Measurements from ENCODE around the gene C7orf25. TPM values are rescaled to one million over a fixed set of nuclear protein-coding genes. Genes with fewer than 3 reads are reported as not detected.

Gene C7orf25
- total RNA-seq, 1 experiment from 2014 or later = 5.5 TPM

- peak; percentile 66; the same call in 1 of the 2 replicates for TF ChIP-seq HMGXB4 (CRISPR knock-in tag; IDR thresholded peaks at IDR 0.05)
- 0 out of 2 replicates have a peak, but pooled peaks have one; percentile 85 for TF ChIP-seq SMAD3 (CRISPR knock-in tag; IDR thresholded peaks at IDR 0.05; ENCODE audit: borderline replicate concordance)
- TF ChIP-seq ZNF317 (CRISPR knock-in tag; IDR thresholded peaks at IDR 0.05; ENCODE audit: borderline replicate concordance, low read depth) = no peak
- 0 out of 2 replicates have a peak, but pooled peaks have one; percentile 17 for TF ChIP-seq NFE2L1 (CRISPR knock-in tag; IDR thresholded peaks at IDR 0.05)
- TF ChIP-seq JUN (CRISPR knock-in tag; IDR thresholded peaks at IDR 0.05) = 0 out of 2 replicates have a peak, but pooled peaks have one; percentile 32
- no peak for TF ChIP-seq SOX15 (CRISPR knock-in tag; IDR thresholded peaks at IDR 0.05)
- peak; percentile 91; the same call in 1 of the 2 replicates for TF ChIP-seq ZBTB21 (CRISPR knock-in tag; IDR thresholded peaks at IDR 0.05; ENCODE audit: borderline replicate concordance)
- TF ChIP-seq, protein P1, sequence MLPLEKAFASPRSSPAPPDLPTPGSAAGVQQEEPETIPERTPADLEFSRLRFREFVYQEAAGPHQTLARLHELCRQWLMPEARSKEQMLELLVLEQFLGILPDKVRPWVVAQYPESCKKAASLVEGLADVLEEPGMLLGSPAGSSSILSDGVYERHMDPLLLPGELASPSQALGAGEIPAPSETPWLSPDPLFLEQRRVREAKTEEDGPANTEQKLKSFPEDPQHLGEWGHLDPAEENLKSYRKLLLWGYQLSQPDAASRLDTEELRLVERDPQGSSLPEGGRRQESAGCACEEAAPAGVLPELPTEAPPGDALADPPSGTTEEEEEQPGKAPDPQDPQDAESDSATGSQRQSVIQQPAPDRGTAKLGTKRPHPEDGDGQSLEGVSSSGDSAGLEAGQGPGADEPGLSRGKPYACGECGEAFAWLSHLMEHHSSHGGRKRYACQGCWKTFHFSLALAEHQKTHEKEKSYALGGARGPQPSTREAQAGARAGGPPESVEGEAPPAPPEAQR (CRISPR knock-in tag; IDR thresholded peaks at IDR 0.05) = no peak
- peak; percentile 68; the same call in 1 of the 2 replicates for TF ChIP-seq MYBL2 (CRISPR knock-in tag; IDR thresholded peaks at IDR 0.05)
- TF ChIP-seq AR (CRISPR knock-in tag; IDR thresholded peaks at IDR 0.05) = no peak
- no peak for TF ChIP-seq ZNF121 (CRISPR knock-in tag; IDR thresholded peaks at IDR 0.05)
- TF ChIP-seq NR3C1 (CRISPR knock-in tag; conservative IDR thresholded peaks at IDR 0.05; ENCODE audit: low read depth) = peak; percentile 85
- no peak for TF ChIP-seq NR2C2 (CRISPR knock-in tag; IDR thresholded peaks at IDR 0.05)
- TF ChIP-seq ZNF263 (CRISPR knock-in tag; IDR thresholded peaks at IDR 0.05; ENCODE audit: low read depth) = peak; percentile 58; the same call in 1 of the 2 replicates
- TF ChIP-seq, protein P2, sequence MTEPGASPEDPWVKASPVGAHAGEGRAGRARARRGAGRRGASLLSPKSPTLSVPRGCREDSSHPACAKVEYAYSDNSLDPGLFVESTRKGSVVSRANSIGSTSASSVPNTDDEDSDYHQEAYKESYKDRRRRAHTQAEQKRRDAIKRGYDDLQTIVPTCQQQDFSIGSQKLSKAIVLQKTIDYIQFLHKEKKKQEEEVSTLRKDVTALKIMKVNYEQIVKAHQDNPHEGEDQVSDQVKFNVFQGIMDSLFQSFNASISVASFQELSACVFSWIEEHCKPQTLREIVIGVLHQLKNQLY (CRISPR knock-in tag; IDR thresholded peaks at IDR 0.05) = no peak; the same call in 1 of the 2 replicates
- TF ChIP-seq NFATC4 (CRISPR knock-in tag; IDR thresholded peaks at IDR 0.05) = peak; percentile 60; the same call in 1 of the 2 replicates
- TF ChIP-seq OVOL2 (CRISPR knock-in tag; IDR thresholded peaks at IDR 0.05; ENCODE audit: borderline replicate concordance) = no peak
- 0 out of 2 replicates have a peak, but pooled peaks have one; percentile 18 for TF ChIP-seq RELA (CRISPR knock-in tag; IDR thresholded peaks at IDR 0.05; ENCODE audit: borderline replicate concordance)
- TF ChIP-seq TEAD1 (CRISPR knock-in tag; IDR thresholded peaks at IDR 0.05) = peak; percentile 80; the same call in 1 of the 2 replicates
- TF ChIP-seq E2F5 (CRISPR knock-in tag; IDR thresholded peaks at IDR 0.05) = peak; percentile 95; the same call in 1 of the 2 replicates
- TF ChIP-seq, protein P3, sequence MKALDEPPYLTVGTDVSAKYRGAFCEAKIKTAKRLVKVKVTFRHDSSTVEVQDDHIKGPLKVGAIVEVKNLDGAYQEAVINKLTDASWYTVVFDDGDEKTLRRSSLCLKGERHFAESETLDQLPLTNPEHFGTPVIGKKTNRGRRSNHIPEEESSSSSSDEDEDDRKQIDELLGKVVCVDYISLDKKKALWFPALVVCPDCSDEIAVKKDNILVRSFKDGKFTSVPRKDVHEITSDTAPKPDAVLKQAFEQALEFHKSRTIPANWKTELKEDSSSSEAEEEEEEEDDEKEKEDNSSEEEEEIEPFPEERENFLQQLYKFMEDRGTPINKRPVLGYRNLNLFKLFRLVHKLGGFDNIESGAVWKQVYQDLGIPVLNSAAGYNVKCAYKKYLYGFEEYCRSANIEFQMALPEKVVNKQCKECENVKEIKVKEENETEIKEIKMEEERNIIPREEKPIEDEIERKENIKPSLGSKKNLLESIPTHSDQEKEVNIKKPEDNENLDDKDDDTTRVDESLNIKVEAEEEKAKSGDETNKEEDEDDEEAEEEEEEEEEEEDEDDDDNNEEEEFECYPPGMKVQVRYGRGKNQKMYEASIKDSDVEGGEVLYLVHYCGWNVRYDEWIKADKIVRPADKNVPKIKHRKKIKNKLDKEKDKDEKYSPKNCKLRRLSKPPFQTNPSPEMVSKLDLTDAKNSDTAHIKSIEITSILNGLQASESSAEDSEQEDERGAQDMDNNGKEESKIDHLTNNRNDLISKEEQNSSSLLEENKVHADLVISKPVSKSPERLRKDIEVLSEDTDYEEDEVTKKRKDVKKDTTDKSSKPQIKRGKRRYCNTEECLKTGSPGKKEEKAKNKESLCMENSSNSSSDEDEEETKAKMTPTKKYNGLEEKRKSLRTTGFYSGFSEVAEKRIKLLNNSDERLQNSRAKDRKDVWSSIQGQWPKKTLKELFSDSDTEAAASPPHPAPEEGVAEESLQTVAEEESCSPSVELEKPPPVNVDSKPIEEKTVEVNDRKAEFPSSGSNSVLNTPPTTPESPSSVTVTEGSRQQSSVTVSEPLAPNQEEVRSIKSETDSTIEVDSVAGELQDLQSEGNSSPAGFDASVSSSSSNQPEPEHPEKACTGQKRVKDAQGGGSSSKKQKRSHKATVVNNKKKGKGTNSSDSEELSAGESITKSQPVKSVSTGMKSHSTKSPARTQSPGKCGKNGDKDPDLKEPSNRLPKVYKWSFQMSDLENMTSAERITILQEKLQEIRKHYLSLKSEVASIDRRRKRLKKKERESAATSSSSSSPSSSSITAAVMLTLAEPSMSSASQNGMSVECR (CRISPR knock-in tag; IDR thresholded peaks at IDR 0.05; ENCODE audit: borderline replicate concordance) = peak; percentile 72; the same call in 1 of the 2 replicates
- peak; percentile 88 for TF ChIP-seq IRF1 (CRISPR knock-in tag; IDR thresholded peaks at IDR 0.05)
- TF ChIP-seq TP53 (CRISPR knock-in tag; IDR thresholded peaks at IDR 0.05) = peak; percentile 91; the same call in 1 of the 2 replicates
Observed at GRCh38 chr7:42911454-42912447, at the start of gene C7orf25 (continued).
